ENCODE data around the gene RGS10. TPM values are rescaled to one million over a fixed set of nuclear protein-coding genes. Genes with fewer than 3 reads are reported as not detected.

Gene RGS10
- total and polyA plus RNA-seq, 9 of the 15 experiments (the other 6 are each of a cell fraction or from before 2014, with no cell fraction given): 31.9 to 123 (median 62.1) TPM

GRCh38 chr10:119453313-119453712 lies 89.2 kb downstream of the RGS10 start (continued):
- no peak for TF ChIP-seq E4F1 (CRISPR knock-in tag; IDR thresholded peaks at IDR 0.05; ENCODE audit: borderline replicate concordance)
- TF ChIP-seq ZNF239 (CRISPR knock-in tag; IDR thresholded peaks at IDR 0.05): no peak
- TF ChIP-seq ZBED1 (IDR thresholded peaks at IDR 0.05): no peak
- TF ChIP-seq ELF1 (tag; IDR thresholded peaks at IDR 0.05): no peak
- TF ChIP-seq HCFC1 (IDR thresholded peaks at IDR 0.05; ENCODE audit: low read depth, low read length): no peak
- TF ChIP-seq ZNF780A (CRISPR knock-in tag; IDR thresholded peaks at IDR 0.05): no peak
- TF ChIP-seq SMC3 (conservative IDR thresholded peaks at IDR 0.05; ENCODE audit: insufficient read depth, low read depth, low read length): no peak
- no peak for TF ChIP-seq ZNF398 (CRISPR knock-in tag; IDR thresholded peaks at IDR 0.05)
- TF ChIP-seq PTTG1 (tag; IDR thresholded peaks at IDR 0.05; ENCODE audit: low read depth): no peak
- no peak for TF ChIP-seq ZNF121 (CRISPR knock-in tag; conservative IDR thresholded peaks at IDR 0.05)
- TF ChIP-seq NR4A1 (CRISPR knock-in tag; IDR thresholded peaks at IDR 0.05): no peak
- TF ChIP-seq NR4A1 (tag; IDR thresholded peaks at IDR 0.05): no peak
- TF ChIP-seq PRDM10 (IDR thresholded peaks at IDR 0.05; ENCODE audit: partially characterized antibody): no peak
